ENCODE results near the gene USP47.

USP47 gene

DNA sequence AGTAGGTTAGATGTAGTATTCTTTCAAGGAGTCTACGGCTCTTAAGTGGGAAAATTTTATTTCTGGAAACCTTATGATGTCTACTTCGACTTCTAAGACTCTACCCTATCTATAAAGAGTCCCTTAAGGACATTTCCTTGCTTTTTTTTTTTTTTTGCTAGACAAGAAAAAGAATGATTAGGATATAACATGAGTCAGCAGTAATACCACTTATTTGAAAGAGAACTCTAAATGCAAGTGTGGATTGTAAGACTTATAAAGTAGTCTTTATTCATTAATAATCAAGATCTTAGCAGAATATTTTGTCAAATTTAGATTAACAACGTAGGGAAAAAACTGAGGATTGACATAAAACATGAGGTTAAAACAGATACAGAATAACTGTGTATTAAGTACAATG lies 95.7 kb downstream of the USP47 start:
- DNase-seq (ENCODE audit: extremely low read depth in 1 of 2, low read depth in 1 of 2), result no peak

DNA sequence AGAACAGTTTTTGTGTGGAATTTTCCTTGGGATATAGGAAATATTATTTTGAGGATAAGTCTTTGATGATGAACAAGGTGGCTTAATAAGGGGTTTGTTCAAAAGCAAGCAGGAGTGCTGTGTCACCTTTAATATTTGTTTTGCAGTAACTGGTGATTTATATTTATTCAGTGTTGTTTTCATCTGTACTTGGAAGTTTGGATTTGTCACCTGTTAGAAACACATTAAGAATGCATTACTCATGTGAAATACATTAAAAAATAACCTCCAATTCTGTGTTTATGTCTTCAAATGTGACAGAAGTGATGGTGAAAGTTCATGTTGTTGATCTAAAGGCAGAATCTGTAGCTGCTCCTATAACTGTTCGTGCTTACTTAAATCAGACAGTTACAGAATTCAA lies 96.2 kb downstream of the USP47 start:
- no peak for DNase-seq (ENCODE audit: extremely low read depth in 1 of 2, low read depth in 1 of 2)

DNA sequence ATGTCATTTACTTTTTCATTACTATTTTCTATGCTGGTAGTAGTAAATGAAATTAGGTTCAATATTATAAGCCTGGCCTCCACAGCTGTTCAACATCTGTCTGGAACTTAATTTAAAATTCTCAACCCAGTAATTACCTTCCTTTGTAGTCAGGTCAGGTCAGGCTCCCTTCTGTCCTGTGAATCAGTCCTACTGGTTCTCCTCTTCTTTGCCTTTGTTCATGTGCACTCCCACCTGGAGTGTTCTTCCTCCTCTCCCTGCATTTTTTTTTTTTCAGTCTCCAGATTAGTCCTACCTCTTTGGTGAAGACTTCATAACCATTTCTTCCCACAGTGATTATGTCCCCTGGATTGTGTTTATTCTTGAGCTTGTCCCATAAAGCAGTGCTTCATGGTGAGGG lies 98.8 kb downstream of the USP47 start:
- no peak for DNase-seq (ENCODE audit: extremely low read depth in 1 of 2, low read depth in 1 of 2)

- no peak for DNase-seq (ENCODE audit: extremely low read depth in 1 of 2, low read depth in 1 of 2)
Measured at GRCh38 chr11:11942668-11943067, 100.9 kb downstream of the USP47 start.

GRCh38 chr11:11944444-11944843 lies 102.7 kb downstream of the USP47 start:
- DNase-seq (ENCODE audit: extremely low read depth in 1 of 2, low read depth in 1 of 2), result no peak

DNA sequence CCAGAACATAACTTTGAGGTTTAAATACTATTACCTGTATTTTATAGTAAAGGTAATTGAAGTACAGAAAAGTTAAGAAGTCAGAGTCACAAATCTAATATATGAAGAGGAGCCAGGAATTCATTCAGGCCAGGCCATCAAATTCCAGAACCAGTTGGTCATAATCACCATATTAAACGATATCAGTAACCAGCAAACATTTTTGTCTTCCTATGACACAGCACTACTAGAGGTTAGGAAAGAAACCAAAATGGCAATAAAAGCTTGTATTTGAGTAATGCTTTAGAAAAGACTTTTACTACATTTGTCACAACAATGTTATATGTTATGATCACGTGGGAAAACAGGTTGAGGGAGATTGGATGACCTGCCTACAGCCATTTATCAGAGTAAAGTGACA lies 104.4 kb downstream of the USP47 start:
- DNase-seq (ENCODE audit: extremely low read depth in 1 of 2, low read depth in 1 of 2), result no peak

DNA sequence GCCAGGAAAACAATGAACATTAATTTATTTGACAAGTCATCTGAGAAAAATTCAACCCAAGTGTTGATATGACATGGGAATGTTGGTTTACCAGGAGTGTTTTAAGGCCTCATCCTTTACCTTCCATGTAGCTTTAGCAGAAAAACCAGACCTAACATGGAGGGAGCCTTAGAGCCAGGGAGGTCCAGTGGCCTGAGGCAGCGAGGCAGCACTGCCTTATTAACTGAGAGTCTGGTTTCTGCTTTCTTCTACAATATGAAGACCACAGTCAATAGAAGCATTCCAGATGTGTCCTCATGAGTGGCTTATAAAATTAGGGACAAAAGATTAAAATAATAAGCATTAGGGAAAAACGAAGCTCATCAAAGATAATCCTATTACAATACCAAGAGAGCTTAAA lies 105.1 kb downstream of the USP47 start:
- DNase-seq (ENCODE audit: extremely low read depth in 1 of 2, low read depth in 1 of 2), result no peak

DNA sequence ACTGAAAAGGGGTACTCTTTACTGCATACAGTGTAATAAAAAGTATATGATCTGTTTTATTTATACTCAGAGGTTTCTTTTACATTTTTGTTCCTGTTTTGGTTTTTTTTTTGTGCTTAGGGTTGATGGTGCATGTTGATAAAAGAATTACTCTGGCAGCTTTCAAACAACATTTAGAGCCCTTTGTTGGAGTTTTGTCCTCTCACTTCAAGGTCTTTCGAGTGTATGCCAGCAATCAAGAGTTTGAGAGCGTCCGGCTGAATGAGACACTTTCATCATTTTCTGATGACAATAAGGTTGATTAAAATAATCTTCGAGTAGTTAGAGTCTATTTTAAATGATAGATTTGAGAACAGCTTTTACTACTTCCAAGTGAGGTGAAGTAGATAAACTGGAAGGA lies 106.1 kb downstream of the USP47 start:
- no peak for DNase-seq (ENCODE audit: extremely low read depth in 1 of 2, low read depth in 1 of 2)

DNA sequence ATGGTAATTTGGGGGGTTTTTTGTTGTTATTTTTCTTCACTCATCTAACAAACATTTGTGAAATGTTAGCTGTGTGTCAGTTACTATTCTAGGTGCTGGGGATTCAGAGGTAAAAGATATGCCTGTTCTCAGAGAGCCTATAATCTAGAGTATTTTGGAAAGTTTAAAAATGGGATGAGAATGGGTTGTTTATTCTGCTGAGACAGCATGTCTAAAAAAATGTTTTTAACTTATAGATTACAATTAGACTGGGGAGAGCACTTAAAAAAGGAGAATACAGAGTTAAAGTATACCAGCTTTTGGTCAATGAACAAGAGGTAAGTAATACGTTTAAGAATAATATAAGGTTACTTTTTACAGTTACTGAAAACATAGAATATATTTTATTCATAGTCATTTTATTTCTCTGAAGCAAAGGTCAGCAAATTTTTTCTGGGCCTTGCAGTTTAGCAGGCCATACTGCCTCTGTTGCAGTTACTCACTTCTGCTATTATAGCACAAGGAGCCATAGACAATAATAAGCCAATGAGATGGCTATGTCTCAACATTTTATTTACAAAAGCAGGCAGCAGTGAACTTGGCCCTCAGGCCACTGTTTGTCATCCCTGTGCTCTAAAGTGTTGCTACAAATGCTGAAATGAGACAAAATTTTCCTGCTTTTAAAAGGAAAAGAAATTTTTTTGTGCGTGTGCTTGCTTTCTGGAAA lies 106.6 kb downstream of the USP47 start:
- DNase-seq (ENCODE audit: extremely low read depth in 1 of 2, low read depth in 1 of 2), result no peak

- no peak for DNase-seq (ENCODE audit: extremely low read depth in 1 of 2, low read depth in 1 of 2)
Measured at GRCh38 chr11:11949482-11949881, 107.7 kb downstream of the USP47 start.

DNA sequence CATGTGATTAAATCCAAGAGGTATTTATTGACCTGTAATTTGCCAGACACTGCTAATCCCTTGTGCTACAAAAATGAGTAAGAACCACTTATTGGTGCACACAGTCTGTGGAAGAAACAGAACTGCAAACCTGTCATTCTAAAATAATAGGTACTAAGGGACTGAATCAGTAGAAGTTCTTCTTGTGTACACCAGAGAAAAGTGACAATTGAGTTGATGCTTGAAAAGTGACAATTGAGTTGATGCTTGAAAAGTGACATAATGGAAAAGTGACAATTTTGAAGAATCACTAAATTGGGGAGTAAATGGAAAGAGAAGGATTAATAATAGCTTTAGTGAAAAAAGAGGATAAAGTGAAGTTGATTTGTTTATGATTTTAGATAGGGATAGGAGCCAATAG lies 110.3 kb downstream of the USP47 start:
- no peak for DNase-seq (ENCODE audit: extremely low read depth in 1 of 2, low read depth in 1 of 2)

- DNase-seq (ENCODE audit: extremely low read depth in 1 of 2, low read depth in 1 of 2), result no peak
Measured at GRCh38 chr11:11956006-11956405, 114.2 kb downstream of the USP47 start.

DNA sequence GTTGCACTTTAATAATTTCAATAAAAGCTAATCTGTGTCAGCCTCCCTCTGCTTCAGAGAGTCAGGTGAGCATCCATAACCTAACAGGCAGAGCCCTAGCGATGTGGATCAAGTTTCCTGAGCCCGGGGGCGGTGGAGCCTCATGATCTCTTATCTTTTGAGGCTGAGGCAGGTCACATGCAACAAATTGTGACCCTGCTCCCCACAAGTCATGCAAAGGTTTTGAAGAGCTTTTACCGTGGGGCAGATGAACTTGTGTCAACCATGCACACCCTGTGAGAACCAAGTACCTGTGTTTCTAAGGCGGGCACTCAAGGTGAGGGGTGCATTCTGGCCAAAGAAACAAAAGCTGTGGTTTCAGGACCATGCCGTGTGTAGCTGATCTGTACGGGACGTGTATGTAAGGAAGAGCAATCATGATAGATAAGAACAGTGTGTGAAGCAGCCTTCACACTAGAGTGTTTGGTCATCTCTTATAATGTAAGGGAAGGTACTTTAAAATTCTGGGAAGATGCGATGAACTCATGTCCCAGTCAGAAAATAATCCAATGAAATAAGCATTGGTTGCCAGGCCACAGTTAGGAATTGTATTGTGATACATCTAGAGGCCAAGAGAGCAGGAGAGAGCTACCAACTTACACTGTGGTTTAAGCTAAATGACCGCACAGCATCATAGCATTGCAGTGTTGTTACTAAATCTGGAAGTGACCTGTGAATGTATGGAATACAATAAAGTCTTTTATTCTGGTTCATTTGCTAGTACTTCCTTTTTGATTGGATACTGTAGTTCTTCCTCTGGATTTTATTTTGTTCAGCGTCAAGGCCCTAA lies 116.8 kb downstream of the USP47 start:
- DNase-seq (ENCODE audit: extremely low read depth in 1 of 2, low read depth in 1 of 2), result no peak

DNA sequence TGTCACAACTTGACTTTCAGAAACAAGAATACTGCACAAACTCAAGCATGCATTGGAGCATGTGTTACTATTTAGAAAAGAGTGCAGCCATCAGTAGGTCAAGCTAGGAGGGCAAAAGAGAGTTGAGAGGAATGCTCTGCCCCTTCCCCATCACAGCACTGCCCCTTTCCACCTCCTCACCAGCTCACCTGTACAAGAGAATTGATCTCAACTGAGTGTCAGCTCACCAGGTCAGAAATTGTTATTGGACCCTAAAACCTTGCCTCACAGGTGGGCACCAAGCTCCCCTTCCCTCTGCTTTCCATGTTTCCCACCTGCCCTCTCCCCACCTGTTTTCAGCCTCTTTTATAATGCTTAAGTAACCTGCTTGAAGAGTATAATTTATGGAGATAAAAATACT lies 117.8 kb downstream of the USP47 start:
- DNase-seq (ENCODE audit: extremely low read depth in 1 of 2, low read depth in 1 of 2), result no peak

DNA sequence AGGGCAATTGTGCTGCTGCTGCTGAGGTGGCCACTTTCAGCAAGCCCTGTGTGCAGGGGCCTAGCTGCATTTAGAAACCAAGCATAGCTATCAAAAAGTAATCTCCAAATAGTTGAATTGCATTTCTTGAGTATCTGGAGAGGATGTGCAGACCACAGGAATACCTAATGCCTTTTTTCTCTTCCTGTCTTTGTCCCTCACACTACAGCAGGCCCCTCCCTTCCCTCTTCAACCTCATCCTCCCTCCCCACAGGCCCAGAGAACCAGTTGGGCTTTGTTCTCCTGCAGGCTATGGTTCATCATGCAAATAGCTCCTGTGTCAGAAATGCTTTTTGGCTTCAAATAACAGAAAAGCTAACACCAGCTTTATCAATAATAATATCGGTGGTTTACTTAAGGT lies 118.9 kb downstream of the USP47 start:
- DNase-seq (ENCODE audit: extremely low read depth in 1 of 2, low read depth in 1 of 2), result no peak

- DNase-seq (ENCODE audit: extremely low read depth in 1 of 2, low read depth in 1 of 2), result no peak
Measured at GRCh38 chr11:11961399-11962028, 119.7 kb downstream of the USP47 start.

DNA sequence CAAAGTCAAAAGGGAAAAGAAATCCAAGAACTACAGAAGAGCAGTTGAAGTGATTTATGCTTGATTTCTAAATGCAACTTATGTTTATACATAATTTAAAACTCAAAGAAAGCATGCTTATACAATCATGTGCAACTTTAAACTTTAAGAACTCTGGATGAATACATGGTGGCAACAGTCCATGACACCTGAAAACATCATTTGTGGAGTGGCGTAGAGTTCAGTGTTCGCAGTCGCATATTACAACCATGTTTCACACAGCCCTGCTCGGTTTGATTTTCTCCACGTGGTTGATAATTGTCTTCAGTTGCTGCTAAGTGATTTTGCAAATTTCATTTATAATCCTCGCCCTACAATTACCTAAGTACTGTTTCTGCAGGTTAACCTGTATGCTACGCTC lies 121.3 kb downstream of the USP47 start:
- no peak for DNase-seq (ENCODE audit: extremely low read depth in 1 of 2, low read depth in 1 of 2)

GRCh38 chr11:11963842-11964773 lies 122.3 kb downstream of the USP47 start:
- DNase-seq (ENCODE audit: extremely low read depth in 1 of 2, low read depth in 1 of 2), result no peak

GRCh38 chr11:11964774-11965150 lies 123.0 kb downstream of the USP47 start:
- DNase-seq (ENCODE audit: extremely low read depth in 1 of 2, low read depth in 1 of 2), result no peak

DNA sequence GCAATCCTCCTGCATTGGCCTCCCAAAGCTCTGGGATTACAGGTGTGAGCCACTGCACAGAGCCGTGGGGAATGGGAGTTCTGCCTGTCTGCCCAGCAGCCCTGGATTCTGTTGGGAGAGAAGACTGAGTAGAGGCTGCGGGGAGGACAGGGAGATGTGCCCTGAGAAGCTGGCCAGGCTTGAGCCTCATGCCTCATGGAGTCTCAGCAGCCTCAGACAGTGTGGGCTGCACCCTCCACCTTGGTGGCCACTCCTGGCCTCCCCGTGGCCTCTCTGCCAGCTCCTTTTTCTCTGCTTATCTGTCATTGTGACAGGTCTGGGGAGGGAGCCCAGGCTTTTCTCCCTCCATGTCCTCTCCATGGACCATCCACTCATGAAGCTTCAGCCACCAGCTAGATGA lies 123.4 kb downstream of the USP47 start:
- no peak for DNase-seq (ENCODE audit: extremely low read depth in 1 of 2, low read depth in 1 of 2)
